GM12878 (cell line): ENCODE data around the gene CD38. TPM values are rescaled to one million over a fixed set of nuclear protein-coding genes. Genes with fewer than 3 reads are reported as not detected.

ENCODE experiments used
- ATAC-seq: fragments of 200-7000 bp; cut with Tn5 transposase; 3 replicates; pipeline ENCODE4 v1.9.1; 2020; ENCODE audit warnings: mild to moderate bottlenecking, moderate library complexity
- BruUV-seq: library from RNA; stranded (reverse); fragments of 400-500 nt; replicated peaks from 2 replicates; lab custom pipeline; 2021; lab: Mats Ljungman, UMichigan
- CTCF ChIA-PET: fragments of 300-600 bp; sonication (Branson Sonifier 250); formaldehyde crosslinking; extraction: SDS; loops from one replicate; lab custom pipeline; 2021; ENCODE audit warnings: inconsistent platforms; lab: Yijun Ruan, JAX
- POLR2A ChIA-PET: fragments of 350-600 bp; formaldehyde crosslinking; extraction: SDS; loops from one replicate; lab custom pipeline; 2021; ENCODE audit warnings: inconsistent platforms; lab: Charles Lee
- RAD21 ChIA-PET: fragments of 300-600 bp; sonication (Branson Sonifier 250); formaldehyde crosslinking; loops from one replicate; lab custom pipeline; 2023; ENCODE audit warnings: antibody characterized with exemption; ENCODE audit not compliant: unreplicated experiment; lab: Charles Lee
- SMC1A ChIA-PET: fragments of 300-600 bp; sonication (Branson Sonifier 250); formaldehyde crosslinking; loops from one replicate; lab custom pipeline; 2023; ENCODE audit not compliant: unreplicated experiment, uncharacterized antibody; lab: Charles Lee
- DNase-seq: peaks from one replicate; pipeline ENCODE4 v3.0.0-alpha.2; 2011; ENCODE audit warnings: low read depth, low spot score
- FAIRE-seq: peaks from 3 replicates; lab custom pipeline; 2011; peaks lifted over from hg19 to GRCh38; lab: Jason Lieb, UNC
- H2AFZ ChIP-seq: 2 replicates; pipeline ENCODE4 v1.6.0; 2011; ENCODE audit warnings: low read depth, low read length, control low read depth; ENCODE audit not compliant: control insufficient read depth
- H3K27ac ChIP-seq: 2 replicates; pipeline ENCODE4 v1.5.1; 2011; ENCODE audit warnings: control low read depth; ENCODE audit not compliant: control insufficient read depth, insufficient read depth
- H3K27me3 ChIP-seq, 2 experiments: replicated peaks in 1 of 2; 2 replicates each; pipeline versions ENCODE4 v1.6.0 to v1.6.1; 2011; ENCODE audit warnings: low read length in 1 of 2; ENCODE audit not compliant: control insufficient read depth in 2 of 2, insufficient read depth in 2 of 2
- H3K36me3 ChIP-seq, 2 experiments: 2 replicates each; pipeline ENCODE4 v1.5.1; 2011; ENCODE audit warnings: low read length in 1 of 2; ENCODE audit not compliant: control insufficient read depth in 2 of 2, insufficient read depth in 2 of 2
- H3K4me1 ChIP-seq: 2 replicates; pipeline ENCODE4 v1.6.1; 2011; ENCODE audit warnings: mild to moderate bottlenecking, low read length, moderate library complexity, mixed read lengths; ENCODE audit not compliant: control insufficient read depth, insufficient read depth
- H3K4me2 ChIP-seq: 2 replicates; pipeline ENCODE4 v1.6.0; 2011; ENCODE audit warnings: control low read depth; ENCODE audit not compliant: control insufficient read depth, insufficient read depth
- H3K4me3 ChIP-seq: fragments of 200-600 bp; sonication (generic); 2 replicates; pipeline ENCODE4 v1.5.1; 2016
- H3K79me2 ChIP-seq: 2 replicates; pipeline ENCODE4 v1.6.0; 2011; ENCODE audit warnings: low read length; ENCODE audit not compliant: control insufficient read depth, insufficient read depth
- H3K9ac ChIP-seq: 2 replicates; pipeline ENCODE4 v1.8.0; 2011; ENCODE audit warnings: low read length, control low read depth, mixed read lengths; ENCODE audit not compliant: control insufficient read depth, insufficient read depth
- H3K9me3 ChIP-seq: replicated peaks from 3 replicates; pipeline ENCODE4 v1.5.1; 2011; ENCODE audit warnings: mild to moderate bottlenecking, low read length; ENCODE audit not compliant: control insufficient read depth, insufficient read depth
- H4K20me1 ChIP-seq: 2 replicates; pipeline ENCODE4 v1.6.0; 2011; ENCODE audit not compliant: control insufficient read depth, insufficient read depth
- ASH2L ChIP-seq: fragments of 300-600, 200-600 bp; sonication (generic); IDR thresholded peaks from 2 replicates; pipeline ENCODE4 v1.6.1; 2017; ENCODE audit warnings: low read depth, mild to moderate bottlenecking, borderline replicate concordance
- ATF7 ChIP-seq: fragments of 450-650 bp; IDR thresholded peaks from 2 replicates; pipeline ENCODE4 v1.6.1; 2016; ENCODE audit warnings: low read depth, mild to moderate bottlenecking
- CHD1 ChIP-seq: IDR thresholded peaks from 2 replicates; pipeline ENCODE4 v1.6.1; 2012; ENCODE audit warnings: low read depth, low read length, improper control_type of control experiment
- ELK1 ChIP-seq: IDR thresholded peaks from 2 replicates; pipeline ENCODE4 v1.6.1; 2012; ENCODE audit warnings: low read depth, low read length, improper control_type of control experiment
- KDM1A ChIP-seq: fragments of 200-600 bp; sonication (generic); IDR thresholded peaks from 2 replicates; pipeline ENCODE4 v1.6.1; 2016; ENCODE audit warnings: borderline replicate concordance
- NFXL1 ChIP-seq: fragments of 450-650 bp; IDR thresholded peaks from 2 replicates; pipeline ENCODE4 v1.6.1; 2017; ENCODE audit warnings: antibody characterized with exemption, mild to moderate bottlenecking, borderline replicate concordance
- POU2F2 ChIP-seq: IDR thresholded peaks from 3 replicates; pipeline ENCODE4 v1.6.1; 2011; ENCODE audit warnings: low read depth, mild to moderate bottlenecking, low read length, borderline replicate concordance
- RB1 ChIP-seq: fragments of 450-650 bp; formaldehyde crosslinking; IDR thresholded peaks from 2 replicates; pipeline ENCODE4 v1.6.1; 2017; ENCODE audit warnings: mild to moderate bottlenecking, borderline replicate concordance
- RELB ChIP-seq: fragments of 450-650 bp; IDR thresholded peaks from 2 replicates; pipeline ENCODE4 v1.6.1; 2017; ENCODE audit warnings: low read depth, mild to moderate bottlenecking, moderate library complexity
- SKIL ChIP-seq: fragments of 450-650 bp; IDR thresholded peaks from 2 replicates; pipeline ENCODE4 v1.6.1; 2017; ENCODE audit warnings: mild to moderate bottlenecking, low read depth, inconsistent platforms; ENCODE audit not compliant: poor library complexity, severe bottlenecking
- SREBF1 ChIP-seq: IDR thresholded peaks from 2 replicates; pipeline ENCODE4 v1.6.1; 2012; ENCODE audit warnings: mild to moderate bottlenecking, low read length
- STAT1 ChIP-seq: fragments of 450-650 bp; conservative IDR thresholded peaks from 2 replicates; pipeline ENCODE4 v1.6.1; 2014; ENCODE audit warnings: antibody characterized with exemption, mild to moderate bottlenecking
- TCF12 ChIP-seq: IDR thresholded peaks from 2 replicates; pipeline ENCODE4 v1.6.1; 2011; ENCODE audit warnings: low read depth, mild to moderate bottlenecking, low read length
- ZNF592 ChIP-seq: fragments of 450-650 bp; IDR thresholded peaks from 2 replicates; pipeline ENCODE4 v1.6.1; 2017; ENCODE audit warnings: mild to moderate bottlenecking, moderate library complexity
- WGBS: methylation state at CpG from one replicate; pipeline ENCODE4 v1.1.6; 2016; ENCODE audit warnings: low lambda C conversion rate; ENCODE audit not compliant: insufficient replicate concordance, insufficient coverage; ENCODE audit errors: missing lambda C conversion rate; 5-methylcytosine and 5-hydroxymethylcytosine counted together
- in situ Hi-C: fragments of 300-500 bp; cut with MboI; formaldehyde crosslinking; loops from 9 replicates; pipeline ENCODE4 v1.14.3; 2018; ENCODE audit warnings: mixed read lengths
- intact Hi-C: fragments of 100-400 bp; cut with micrococcal nuclease; formaldehyde crosslinking; loops from one replicate; pipeline ENCODE4 v1.14.2; 2022; ENCODE audit not compliant: unreplicated experiment
- polyA plus RNA-seq, 11 experiments: library from polyadenylated mRNA; depleted of rRNA in 4 of 11; unstranded in 6 of 11; stranded (reverse) in 5 of 11; fragments of >200 nt; fragmentation: Nextera tagmentation in 4 of 11; fragmentation: Illumina TruSeq in 1 of 11; extraction: Ambion mirVana in 4 of 11; extraction: Trizol in 1 of 11; gene quantifications; 1 replicate in 1 of 11; 2 replicates in 10 of 11; pipeline versions ENCODE4 v1.2.1 to v1.2.3, GENCODE V29; 2011 to 2016; ENCODE audit warnings: inconsistent platforms in 2 of 11, missing spikeins in 2 of 11, low read depth in 1 of 11
- total RNA-seq, 4 experiments: library from RNA; depleted of rRNA in 3 of 4; stranded (reverse); fragments of >200 nt in 3 of 4; fragmentation: Illumina TruSeq in 1 of 4; extraction: Trizol in 1 of 4; gene quantifications; 2 replicates each; pipeline versions ENCODE4 v1.2.1 to v1.2.3, GENCODE V29; 2013 to 2021

The CD38 gene
- total and polyA plus RNA-seq, 10 of the 15 experiments (the other 5 are each of a cell fraction or from before 2014, with no cell fraction given), result 3.5 to 39.8 (median 12.7) TPM

GRCh38 chr4:15884666-15885065 is 106.5 kb downstream of the CD38 start (continued):
- TF ChIP-seq POU2F2 (no peak), ELK1 (no peak), SREBF1 (no peak), RELB (no peak), KDM1A (no peak), NFXL1 (no peak), TCF12 (no peak), CHD1 (no peak)
- TF ChIP-seq, all 136 proteins: peak for 0

GRCh38 chr4:15885422-15885821 is 107.3 kb downstream of the CD38 start:
- FAIRE-seq, result no peak
- Histone ChIP-seq H3K4me3 (no peak overlapping the region), H3K9ac (no peak overlapping the region), H3K36me3 (no peaks in the 10 kb centered on the region), H3K27ac (no peak overlapping the region), H3K79me2 (no peaks in the 10 kb centered on the region), H3K9me3 (no peaks in the 10 kb centered on the region; the same call in 2 of the 3 replicates), H3K4me2 (no peak overlapping the region), H3K27me3 (no peaks in the 10 kb centered on the region), H4K20me1 (no peaks in the 10 kb centered on the region), H2AFZ (no peak overlapping the region), H3K4me1 (peaks cover 6% of the 10 kb centered on the region; the same call in 1 of the 2 replicates)
- BruUV-seq, result no TSS peak
- CTCF ChIA-PET, result interaction anchor here (1.4 to 8.9 kb wide), 2 partner anchors 79 to 117 kb away, joined by 3 to 188 read pairs; no protein-coding TSS in a partner anchor
- DNase-seq, result no peak
- intact Hi-C loops (no loop called here), in situ Hi-C loops (loop anchor here (5.0 to 10.0 kb wide), 2 partner anchors 69 to 117 kb away; no protein-coding TSS in a partner anchor)
- no peak for ATAC-seq
- POLR2A ChIA-PET, result no interaction called here
- RAD21 ChIA-PET, result interaction anchor here (6.7 kb wide), 1 partner anchor 69 kb away, joined by 142 read pairs; no protein-coding TSS in a partner anchor
- SMC1A ChIA-PET, result interaction anchor here (6.5 to 8.9 kb wide), 2 partner anchors 69 to 79 kb away, joined by 152 to 179 read pairs; no protein-coding TSS in a partner anchor
- 50% methylated on average over 7 of the region's 7 CpGs for WGBS
- no peak for TF ChIP-seq ATF7
- no peak for TF ChIP-seq SKIL
- no peak for TF ChIP-seq ZNF592
- no peak for TF ChIP-seq RB1
- TF ChIP-seq ASH2L, result no peak
- TF ChIP-seq STAT1, result no peak
